ENCODE results near the gene MSANTD1. TPM values are rescaled to one million over a fixed set of nuclear protein-coding genes. Genes with fewer than 3 reads are reported as not detected.

Gene MSANTD1
- total and polyA plus RNA-seq, 2 donors (not counting 3 experiments of a cell fraction or from before 2014, with no cell fraction given): 0.14 to 1.2 TPM

DNA sequence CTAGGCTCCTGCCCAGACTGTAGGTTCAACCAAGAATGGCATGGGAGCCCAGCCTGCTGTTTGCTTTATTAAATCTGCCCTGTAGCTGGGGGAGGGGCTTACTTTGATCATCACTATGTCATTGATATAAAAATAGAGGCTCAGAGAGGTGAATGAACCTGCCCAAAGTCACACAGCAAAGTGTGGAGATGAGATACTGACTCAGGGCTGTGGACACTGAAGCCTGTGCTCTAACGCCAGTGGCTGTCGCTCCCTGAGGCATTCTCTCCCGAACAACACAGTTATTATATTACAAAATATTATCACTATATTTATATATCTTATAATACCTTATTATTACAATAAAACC is 3.5 kb downstream of the MSANTD1 start:
- DNase-seq (ENCODE audit: low read depth, low spot score) (no peak), FAIRE-seq (no peak)
- H4K20me1 ChIP-seq (replicated peaks; ENCODE audit: control insufficient read depth, extremely low read depth, insufficient read depth, low read length): no peaks in the 10 kb centered on the region
- no peak overlapping the region for H3K4me3 ChIP-seq (replicated peaks in 1 of 3; ENCODE audit: insufficient read depth in 1 of 3, low read depth in 1 of 3, low read length in 3 of 3)
- H3K4me1 ChIP-seq (ENCODE audit: control insufficient read depth, extremely low read depth, insufficient read depth, low read length): no peaks in the 10 kb centered on the region
- intact Hi-C loops (cut with micrococcal nuclease): no loop called here
- H3K9ac ChIP-seq (replicated peaks; ENCODE audit: extremely low read depth, insufficient read depth, low read length): no peak overlapping the region
- H3K27ac ChIP-seq (ENCODE audit: insufficient read depth, low read depth, low read length): no peak overlapping the region
- POLR2A ChIA-PET: no interaction called here
- dilution Hi-C loops (cut with MboI; ENCODE audit: extremely low pct_ligation_motif_present, low sequenced_read_pairs): no loop called here
- CTCF ChIA-PET: interaction anchor here (1.0 kb wide), 1 partner anchor 229 kb away, joined by 3 read pairs; no protein-coding TSS in a partner anchor
- H3K79me2 ChIP-seq (ENCODE audit: control insufficient read depth, insufficient read depth, low read length): no peaks in the 10 kb centered on the region
- TF ChIP-seq GATA2 (IDR thresholded peaks at IDR 0.05; ENCODE audit: insufficient read depth, insufficient read length, low read depth, low read length) (no peak), EZH2 (IDR thresholded peaks at IDR 0.05; ENCODE audit: borderline replicate concordance, low read depth, low read length, severe bottlenecking) (no peak), POLR2AphosphoS5 (IDR thresholded peaks at IDR 0.05; ENCODE audit: insufficient read depth, low read depth, low read length) (no peak), JUN (IDR thresholded peaks at IDR 0.05; ENCODE audit: borderline replicate concordance, insufficient read depth, insufficient read length, low read depth) (no peak), FOS (IDR thresholded peaks at IDR 0.05; ENCODE audit: borderline replicate concordance, insufficient read depth, low read length) (no peak), POLR2A (IDR thresholded peaks at IDR 0.05; ENCODE audit: low read depth, low read length) (no peak), MYC (IDR thresholded peaks at IDR 0.05; ENCODE audit: low read depth, low read length) (no peak)
- TF ChIP-seq, protein P1, sequence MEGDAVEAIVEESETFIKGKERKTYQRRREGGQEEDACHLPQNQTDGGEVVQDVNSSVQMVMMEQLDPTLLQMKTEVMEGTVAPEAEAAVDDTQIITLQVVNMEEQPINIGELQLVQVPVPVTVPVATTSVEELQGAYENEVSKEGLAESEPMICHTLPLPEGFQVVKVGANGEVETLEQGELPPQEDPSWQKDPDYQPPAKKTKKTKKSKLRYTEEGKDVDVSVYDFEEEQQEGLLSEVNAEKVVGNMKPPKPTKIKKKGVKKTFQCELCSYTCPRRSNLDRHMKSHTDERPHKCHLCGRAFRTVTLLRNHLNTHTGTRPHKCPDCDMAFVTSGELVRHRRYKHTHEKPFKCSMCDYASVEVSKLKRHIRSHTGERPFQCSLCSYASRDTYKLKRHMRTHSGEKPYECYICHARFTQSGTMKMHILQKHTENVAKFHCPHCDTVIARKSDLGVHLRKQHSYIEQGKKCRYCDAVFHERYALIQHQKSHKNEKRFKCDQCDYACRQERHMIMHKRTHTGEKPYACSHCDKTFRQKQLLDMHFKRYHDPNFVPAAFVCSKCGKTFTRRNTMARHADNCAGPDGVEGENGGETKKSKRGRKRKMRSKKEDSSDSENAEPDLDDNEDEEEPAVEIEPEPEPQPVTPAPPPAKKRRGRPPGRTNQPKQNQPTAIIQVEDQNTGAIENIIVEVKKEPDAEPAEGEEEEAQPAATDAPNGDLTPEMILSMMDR (IDR thresholded peaks at IDR 0.05; ENCODE audit: extremely low read depth in 1 of 2, insufficient read depth in 1 of 2, low read depth in 1 of 2, low read length in 2 of 2): no peak
- TF ChIP-seq, protein P2, sequence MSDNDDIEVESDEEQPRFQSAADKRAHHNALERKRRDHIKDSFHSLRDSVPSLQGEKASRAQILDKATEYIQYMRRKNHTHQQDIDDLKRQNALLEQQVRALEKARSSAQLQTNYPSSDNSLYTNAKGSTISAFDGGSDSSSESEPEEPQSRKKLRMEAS (IDR thresholded peaks at IDR 0.05; ENCODE audit: insufficient read depth, insufficient read length): no peak
- no peaks in the 10 kb centered on the region for H3K27me3 ChIP-seq (ENCODE audit: control insufficient read depth in 2 of 2, insufficient read depth in 2 of 2, low read length in 2 of 2)
- H3K9me1 ChIP-seq (replicated peaks; ENCODE audit: control insufficient read depth, extremely low read depth, insufficient read depth, low read length): no peaks in the 10 kb centered on the region
- no peak overlapping the region for H2AFZ ChIP-seq (ENCODE audit: low read depth, low read length)
- no TSS peak for BruUV-seq (replicated peaks)
- H3K9me3 ChIP-seq (replicated peaks; ENCODE audit: control insufficient read depth, insufficient read depth, low read length): no peaks in the 10 kb centered on the region
- H3K36me3 ChIP-seq (ENCODE audit: control insufficient read depth in 2 of 2, extremely low read depth in 1 of 2, insufficient read depth in 2 of 2, low read length in 2 of 2): no peaks in the 10 kb centered on the region
- H3K4me2 ChIP-seq (ENCODE audit: insufficient read depth, low read length): no peak overlapping the region
